Esophagus muscularis mucosa (tissue), 4 donors: Measurements from ENCODE around the gene ERAP2. TPM values are rescaled to one million over a fixed set of nuclear protein-coding genes. Genes with fewer than 3 reads are reported as not detected.

Experiments used
- DNase-seq: peaks from one replicate; pipeline ENCODE4 v3.0.0-alpha.2; 2017; ENCODE audit errors: extremely low spot score
- H3K27ac ChIP-seq, 4 donors: fragments of 200-600 bp; sonication (generic); replicated peaks in 1 of 4; 1 replicate in 3 of 4; 2 replicates in 1 of 4; pipeline ENCODE4 v1.5.1; 2016 to 2019; ENCODE audit warnings: mild to moderate bottlenecking in 1 of 4
- H3K27me3 ChIP-seq, 4 donors: fragments of 200-600 bp; sonication (generic); one replicate each; pipeline versions ENCODE4 v1.5.1 to v1.6.0; 2016 to 2019
- H3K36me3 ChIP-seq, 4 donors: fragments of 200-600 bp; sonication (generic); one replicate each; pipeline ENCODE4 v1.5.1; 2016 to 2019
- H3K4me1 ChIP-seq, 4 donors: fragments of 200-600 bp; sonication (generic); one replicate each; pipeline ENCODE4 v1.5.1; 2016 to 2019
- H3K4me3 ChIP-seq, 4 donors: fragments of 200-600 bp; sonication (generic); 1 replicate in 2 of 4; 2 replicates in 2 of 4; pipeline ENCODE4 v1.5.1; 2016 to 2019; ENCODE audit warnings: mild to moderate bottlenecking in 4 of 4, moderate library complexity in 1 of 4
- H3K9me3 ChIP-seq, 4 donors: fragments of 200-600 bp; sonication (generic); 1 replicate in 3 of 4; 2 replicates in 1 of 4; pipeline ENCODE4 v1.5.1; 2016 to 2019
- CTCF ChIP-seq, 3 experiments: fragments of 200-600 bp in 2 of 3; fragments of 450-650 bp in 1 of 3; sonication (generic) in 2 of 3; IDR thresholded peaks; one replicate each; pipeline ENCODE4 v1.5.1; 2017 to 2019; ENCODE audit warnings: antibody characterized with exemption in 3 of 3, mild to moderate bottlenecking in 2 of 3, moderate library complexity in 1 of 3
- EP300 ChIP-seq: sonication (generic); formaldehyde crosslinking; IDR thresholded peaks from one replicate; pipeline ENCODE4 v1.6.1; 2017; ENCODE audit warnings: antibody characterized with exemption
- POLR2A ChIP-seq: fragments of 450-650 bp; IDR thresholded peaks from one replicate; pipeline ENCODE4 v1.6.1; 2017; ENCODE audit warnings: antibody characterized with exemption, moderate library complexity, mild to moderate bottlenecking, low read depth
- POLR2AphosphoS5 ChIP-seq, 2 donors: sonication (generic); formaldehyde crosslinking; IDR thresholded peaks; one replicate each; pipeline ENCODE4 v1.6.1; 2017; ENCODE audit warnings: antibody characterized with exemption in 2 of 2
- WGBS: methylation state at CpG from one replicate; pipeline ENCODE4 v1.1.5; 2018; 5-methylcytosine and 5-hydroxymethylcytosine counted together
- intact Hi-C: fragments of 100-400 bp; cut with DNase I; formaldehyde crosslinking; loops from one replicate; pipeline ENCODE4 v1.15.1; 2023
- total RNA-seq, 4 donors: library from RNA; depleted of rRNA; stranded (reverse); fragments of >200 nt; gene quantifications; one replicate each; pipeline versions ENCODE4 v1.1.0 to v1.2.1, GENCODE V29; 2016

The ERAP2 gene
- total RNA-seq, 4 donors from 2014 or later = 6.6 to 12.3 (median 7.3) TPM

- WGBS = 90% methylated on average over 7 of the region's 7 CpGs
- H3K27me3 ChIP-seq = no peaks in the 10 kb centered on the region
- H3K27ac ChIP-seq = no peak overlapping the region
- intact Hi-C loops = no loop called here
- no peak for DNase-seq
- H3K36me3 ChIP-seq = peaks cover 0 to 33% (median 10%) of the 10 kb centered on the region in 4 donors
- H3K4me1 ChIP-seq = peaks cover 0 to 21% (median 9%) of the 10 kb centered on the region in 4 donors
- no peak for TF ChIP-seq EP300
- TF ChIP-seq POLR2A = no peak
- TF ChIP-seq CTCF (IDR thresholded peaks at IDR 0.05) = no peak
- TF ChIP-seq POLR2AphosphoS5 (IDR thresholded peaks at IDR 0.05) = no peak
- no peak overlapping the region for H3K4me3 ChIP-seq
- H3K9me3 ChIP-seq = no peaks in the 10 kb centered on the region
Observed at GRCh38 chr5:96884995-96885394, 8.7 kb downstream of the ERAP2 start.

- peaks cover 0 to 38% (median 10%) of the 10 kb centered on the region in 4 donors for H3K36me3 ChIP-seq
- 77% methylated on average over 5 of the region's 5 CpGs for WGBS
- intact Hi-C loops = no loop called here
- H3K4me3 ChIP-seq = no peak overlapping the region
- H3K27ac ChIP-seq = no peak overlapping the region
- H3K27me3 ChIP-seq = no peaks in the 10 kb centered on the region
- no peak for DNase-seq
- TF ChIP-seq EP300 = no peak
- no peak for TF ChIP-seq CTCF (IDR thresholded peaks at IDR 0.05)
- no peak for TF ChIP-seq POLR2AphosphoS5 (IDR thresholded peaks at IDR 0.05)
- TF ChIP-seq POLR2A = no peak
- peaks cover 0 to 16% (median 9%) of the 10 kb centered on the region in 4 donors for H3K4me1 ChIP-seq
- no peaks in the 10 kb centered on the region for H3K9me3 ChIP-seq
Observed at GRCh38 chr5:96885518-96886338, 9.4 kb downstream of the ERAP2 start.

GRCh38 chr5:96893342-96893741 lies 17.0 kb downstream of the ERAP2 start:
- Histone ChIP-seq H3K27ac (no peak overlapping the region), H3K27me3 (no peaks in the 10 kb centered on the region), H3K36me3 (peaks cover 1 to 56% (median 16%) of the 10 kb centered on the region in 4 donors), H3K4me1 (no peaks in the 10 kb centered on the region), H3K4me3 (no peak overlapping the region), H3K9me3 (no peaks in the 10 kb centered on the region)
- intact Hi-C loops = no loop called here
- no peak for TF ChIP-seq EP300
- TF ChIP-seq POLR2AphosphoS5 (IDR thresholded peaks at IDR 0.05) = no peak
- no peak for TF ChIP-seq POLR2A
- TF ChIP-seq CTCF (IDR thresholded peaks at IDR 0.05) = no peak
- no peak for DNase-seq
- WGBS = 88% methylated on average over 4 of the region's 4 CpGs

- no peaks in the 10 kb centered on the region for H3K27me3 ChIP-seq
- no peaks in the 10 kb centered on the region for H3K9me3 ChIP-seq
- H3K4me1 ChIP-seq = no peaks in the 10 kb centered on the region
- peak overlapping the region in 1 of 4 donors; percentile 2 for H3K4me3 ChIP-seq
- WGBS = 80% methylated on average over 4 of the region's 4 CpGs
- no peak for TF ChIP-seq CTCF (IDR thresholded peaks at IDR 0.05)
- no peak for TF ChIP-seq EP300
- no peak for TF ChIP-seq POLR2A
- no peak for TF ChIP-seq POLR2AphosphoS5 (IDR thresholded peaks at IDR 0.05)
- no peak overlapping the region for H3K27ac ChIP-seq
- intact Hi-C loops = no loop called here
- H3K36me3 ChIP-seq = peaks cover 0 to 57% (median 12%) of the 10 kb centered on the region in 4 donors
- DNase-seq = no peak
Observed at GRCh38 chr5:96896276-96896675, 20.0 kb downstream of the ERAP2 start.
